Uterus (tissue), 2 donors: Measurements from ENCODE around the gene UBE2N.

ENCODE experiments used
- CTCF ChIP-seq, 4 experiments: fragments of 200-600 bp in 2 of 4; fragments of 450-650 bp in 2 of 4; sonication (generic) in 2 of 4; IDR thresholded peaks; one replicate each; pipeline ENCODE4 v1.5.1; 2016 to 2019; ENCODE audit warnings: antibody characterized with exemption in 4 of 4, mild to moderate bottlenecking in 2 of 4, moderate library complexity in 1 of 4
- POLR2A ChIP-seq, 2 donors: fragments of 450-650 bp; IDR thresholded peaks; one replicate each; pipeline ENCODE4 v1.6.1; 2016; ENCODE audit warnings: antibody characterized with exemption in 2 of 2, mild to moderate bottlenecking in 1 of 2, moderate library complexity in 1 of 2

DNA sequence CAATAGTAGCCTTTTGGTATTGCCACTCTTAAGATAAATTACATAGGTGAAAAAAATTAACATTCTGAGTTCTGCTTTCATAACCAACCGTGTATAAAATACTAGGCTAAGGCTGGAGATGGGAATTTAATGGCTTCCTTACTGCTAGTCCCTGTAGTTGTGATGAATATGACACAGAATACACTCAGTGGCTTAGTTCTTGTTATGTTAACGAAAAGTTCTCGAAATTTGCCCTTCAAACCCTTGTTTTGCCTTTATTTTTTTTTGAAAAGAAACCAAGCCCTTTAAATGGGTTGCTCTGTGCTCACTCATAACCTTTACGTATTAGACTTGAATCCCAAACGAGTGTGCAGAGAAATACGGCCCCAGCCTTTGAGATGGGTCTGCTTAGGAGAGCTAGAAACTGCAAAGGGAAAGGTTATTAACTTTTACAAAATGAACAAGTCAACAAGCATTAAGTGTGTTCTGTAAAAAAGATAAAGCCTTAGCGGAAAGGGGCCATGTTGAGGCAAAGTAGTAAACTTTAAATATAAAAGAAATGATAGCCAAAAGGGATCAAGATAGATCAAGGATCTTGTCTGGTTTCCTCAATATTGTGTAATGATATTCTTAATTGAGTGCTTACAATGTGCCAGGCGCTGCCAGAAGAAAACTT, 62.3 kb downstream of the UBE2N start:
- no peak for TF ChIP-seq CTCF (IDR thresholded peaks at IDR 0.05)
- TF ChIP-seq POLR2A (IDR thresholded peaks at IDR 0.05): no peak
